GM18502 (cell line): ENCODE measurements around the gene KCNMB2.

Experiments used
- ATAC-seq: cut with Tn5 transposase; IDR thresholded peaks from one replicate; pipeline ENCODE4 v1.9.1; 2021; ENCODE audit warnings: mild to moderate bottlenecking; ENCODE audit not compliant: unreplicated experiment, poor library complexity

The KCNMB2 gene

GRCh38 chr3:178562947-178563232, 26.7 kb downstream of the KCNMB2 start:
- no peak for ATAC-seq

GRCh38 chr3:178567611-178568010, 31.4 kb downstream of the KCNMB2 start:
- ATAC-seq = no peak

DNA sequence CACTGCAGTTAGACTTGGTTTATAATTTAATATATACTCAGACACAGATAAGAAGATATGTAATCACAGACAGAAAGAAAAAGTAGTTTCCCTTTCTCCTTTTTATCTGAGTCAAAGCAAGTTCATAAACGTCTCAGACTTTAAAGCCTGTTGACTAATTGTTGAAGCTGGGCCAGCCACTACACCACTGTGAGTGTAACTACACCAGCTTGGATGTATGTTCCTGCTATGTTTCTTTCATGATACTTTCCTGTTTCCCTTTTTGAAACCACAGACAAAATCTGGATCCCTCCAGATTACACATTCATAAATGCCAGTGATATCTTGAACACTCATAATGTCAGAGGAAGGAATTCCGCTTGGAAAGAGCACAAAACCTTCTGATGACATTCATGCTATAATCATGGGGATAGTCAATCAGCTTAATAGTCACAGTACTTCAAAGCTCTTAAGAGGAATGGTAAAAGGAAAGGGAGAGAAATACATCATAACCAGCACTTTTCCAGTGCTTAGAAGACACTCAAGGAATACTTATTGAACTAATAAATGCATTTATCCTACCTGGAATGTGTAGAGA, 32.0 kb downstream of the KCNMB2 start:
- ATAC-seq = peak; percentile 46

DNA sequence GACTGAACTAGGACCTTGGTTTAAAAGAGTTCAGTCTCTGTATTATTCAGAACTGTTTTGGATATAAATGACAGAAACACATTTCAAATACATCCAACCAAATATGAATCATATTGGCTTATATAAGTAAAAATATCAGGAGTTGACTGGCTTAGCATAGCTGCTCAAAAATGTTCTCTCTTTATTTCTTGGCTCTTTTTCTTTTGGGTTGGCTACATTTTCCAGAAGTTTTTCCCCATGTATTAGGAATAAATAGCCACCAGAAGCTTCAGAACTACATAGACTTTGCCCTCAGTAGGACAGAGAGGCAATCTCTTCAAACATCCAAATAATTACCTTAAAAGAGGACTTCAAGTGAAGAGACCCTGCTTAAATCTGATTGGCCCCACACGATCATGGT, 32.7 kb downstream of the KCNMB2 start:
- no peak for ATAC-seq

DNA sequence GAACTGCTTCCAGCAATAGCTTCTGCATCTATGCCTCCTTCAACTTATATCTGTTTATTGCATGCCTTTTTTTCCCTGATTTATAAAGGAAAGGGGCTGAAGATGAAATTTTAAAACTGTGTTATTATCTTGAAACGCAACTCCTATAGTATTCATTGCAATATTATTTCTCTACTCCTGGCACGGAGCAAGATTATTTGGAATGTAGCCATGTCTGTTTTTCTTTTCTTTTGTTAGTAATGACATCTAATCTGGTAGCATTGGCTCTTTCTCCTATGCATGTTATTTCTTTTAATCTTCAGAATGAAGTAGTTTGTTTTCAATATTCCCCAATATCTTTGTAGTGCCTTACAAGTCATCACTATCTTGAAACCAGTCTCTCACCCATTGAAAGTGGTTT, 33.6 kb downstream of the KCNMB2 start:
- ATAC-seq = no peak

DNA sequence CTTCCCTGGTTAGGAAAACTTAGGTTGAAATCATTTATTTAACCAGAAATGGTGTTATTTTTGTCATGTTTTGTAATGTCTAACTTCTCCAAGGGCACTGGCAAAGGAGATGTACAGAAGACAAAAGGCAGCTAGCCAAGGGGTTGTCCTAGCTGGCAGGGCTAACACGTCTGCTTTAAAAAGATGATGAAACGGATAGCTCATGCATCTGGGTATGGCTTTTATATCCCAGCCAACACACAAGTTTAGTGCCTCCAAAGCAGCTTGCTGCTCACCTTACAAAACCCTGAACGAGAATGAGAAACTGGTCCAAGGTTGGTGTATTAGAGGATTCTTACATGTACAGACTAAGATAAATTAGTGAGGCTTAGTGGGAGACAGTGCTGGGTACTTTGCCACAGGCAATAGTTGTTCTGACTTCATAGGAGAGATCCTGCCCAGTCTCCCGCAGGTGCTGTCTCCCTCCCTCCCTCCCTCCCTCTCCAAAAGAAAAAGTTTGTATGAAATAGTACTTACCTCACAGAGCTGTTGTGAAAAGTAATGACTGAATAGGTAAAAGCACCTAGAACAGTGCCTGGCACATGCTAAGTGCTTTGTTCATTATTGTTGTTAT, 47.8 kb downstream of the KCNMB2 start:
- ATAC-seq = no peak

- no peak for ATAC-seq
Observed at GRCh38 chr3:178584722-178585380, 48.6 kb downstream of the KCNMB2 start.

GRCh38 chr3:178585454-178585853, 49.2 kb downstream of the KCNMB2 start:
- no peak for ATAC-seq

DNA sequence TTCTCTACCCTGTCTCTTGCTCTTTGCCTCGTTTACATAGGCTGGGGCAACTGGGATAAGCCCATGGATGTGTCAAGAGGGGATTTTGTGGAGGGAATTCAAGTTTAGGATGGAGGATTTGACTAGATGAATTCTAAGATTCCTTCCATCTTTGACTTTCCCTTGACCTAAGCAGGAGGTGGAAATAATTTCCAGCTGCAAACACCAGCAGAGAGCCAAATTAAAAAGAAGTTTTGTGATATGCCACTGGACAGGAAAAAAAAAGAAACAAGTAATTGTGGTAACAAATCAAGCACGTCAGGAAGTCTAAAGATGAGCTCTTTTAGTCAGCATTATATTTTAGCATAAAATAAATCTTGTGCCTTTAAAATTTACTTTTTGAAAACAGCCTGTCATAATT, 49.8 kb downstream of the KCNMB2 start:
- ATAC-seq = no peak

- ATAC-seq = no peak
Observed at GRCh38 chr3:178588628-178589027, 52.4 kb downstream of the KCNMB2 start.

DNA sequence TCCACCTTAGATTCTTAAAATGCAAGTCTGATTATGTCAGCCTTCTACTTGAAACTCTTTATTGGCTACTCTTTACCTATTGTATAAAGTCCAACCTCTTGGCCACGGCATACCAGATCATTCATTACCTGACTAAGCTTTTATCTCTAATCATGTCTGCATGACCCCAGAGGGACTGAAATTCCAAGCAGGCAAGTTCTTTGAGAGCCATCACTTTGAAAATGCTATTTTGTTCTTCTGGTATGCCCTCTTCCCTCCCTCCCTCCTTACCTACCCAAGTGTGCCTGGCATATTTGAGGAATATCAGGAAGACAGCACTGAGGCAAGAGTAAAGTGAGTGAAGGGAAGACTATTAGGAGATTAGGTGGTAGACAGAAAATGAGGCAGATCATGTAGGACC, 57.5 kb downstream of the KCNMB2 start:
- ATAC-seq = no peak

DNA sequence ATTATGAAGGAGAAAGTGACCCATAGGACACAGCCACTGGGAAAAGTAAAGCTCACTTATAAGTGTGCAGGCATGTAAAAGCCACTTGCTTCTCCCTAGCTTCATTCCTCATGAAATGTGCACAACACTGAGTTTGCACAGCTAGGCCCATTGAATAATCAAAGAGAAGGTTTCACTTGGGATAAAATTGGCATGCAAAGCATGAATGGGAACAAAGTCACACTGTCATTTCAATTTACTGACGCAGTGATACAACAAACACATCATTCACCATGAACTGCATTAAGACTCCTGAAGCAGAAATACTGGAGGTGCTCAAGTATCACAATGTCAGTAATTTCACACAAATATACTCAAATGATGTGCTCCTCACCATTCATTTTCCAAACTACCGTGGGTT, 61.1 kb downstream of the KCNMB2 start:
- no peak for ATAC-seq

DNA sequence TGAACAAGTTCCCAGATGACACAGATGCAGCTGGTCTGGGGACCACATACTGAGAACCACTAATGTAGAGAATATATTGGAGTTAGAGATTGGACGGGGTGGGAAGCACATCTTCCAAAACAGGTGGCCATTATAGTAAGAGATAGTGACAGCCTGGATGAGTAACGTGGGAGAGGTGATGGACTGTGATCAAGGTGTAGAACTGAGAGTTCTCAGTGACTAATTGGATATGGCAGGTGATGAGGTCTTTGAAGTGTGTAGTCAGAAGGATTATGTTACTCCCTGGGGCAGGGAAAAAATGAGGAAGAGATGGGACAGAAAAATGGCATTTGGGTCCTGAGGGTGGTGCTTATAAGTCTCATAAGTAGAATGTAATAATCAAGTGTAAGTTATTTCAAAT, 66.6 kb downstream of the KCNMB2 start:
- ATAC-seq = no peak

GRCh38 chr3:178603735-178604134, 67.5 kb downstream of the KCNMB2 start:
- ATAC-seq = peak; percentile 58

DNA sequence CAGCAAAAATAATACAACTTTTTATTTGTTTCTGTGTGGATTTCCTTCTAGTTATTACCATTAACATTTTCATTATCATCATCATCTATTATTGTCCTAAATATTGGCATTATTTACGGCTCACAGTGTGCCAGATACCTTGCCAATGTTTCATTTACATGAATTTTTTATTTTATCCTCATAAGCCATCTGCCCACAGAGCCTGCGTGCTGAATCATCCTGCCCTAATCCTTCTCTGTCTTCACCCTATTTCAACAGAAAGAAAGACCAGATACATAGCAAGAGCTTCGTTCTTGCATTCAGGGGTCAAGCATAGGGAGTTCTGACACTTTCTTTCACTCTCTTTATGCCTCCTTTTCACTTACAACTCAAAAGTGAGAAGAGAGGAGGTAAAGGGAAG, 82.0 kb downstream of the KCNMB2 start:
- no peak for ATAC-seq

- no peak for ATAC-seq
Observed at GRCh38 chr3:178618896-178619295, 82.7 kb downstream of the KCNMB2 start.

- ATAC-seq = no peak
Observed at GRCh38 chr3:178623666-178624255, 87.5 kb downstream of the KCNMB2 start.

- ATAC-seq = no peak
Observed at GRCh38 chr3:178624276-178624675, 88.0 kb downstream of the KCNMB2 start.

DNA sequence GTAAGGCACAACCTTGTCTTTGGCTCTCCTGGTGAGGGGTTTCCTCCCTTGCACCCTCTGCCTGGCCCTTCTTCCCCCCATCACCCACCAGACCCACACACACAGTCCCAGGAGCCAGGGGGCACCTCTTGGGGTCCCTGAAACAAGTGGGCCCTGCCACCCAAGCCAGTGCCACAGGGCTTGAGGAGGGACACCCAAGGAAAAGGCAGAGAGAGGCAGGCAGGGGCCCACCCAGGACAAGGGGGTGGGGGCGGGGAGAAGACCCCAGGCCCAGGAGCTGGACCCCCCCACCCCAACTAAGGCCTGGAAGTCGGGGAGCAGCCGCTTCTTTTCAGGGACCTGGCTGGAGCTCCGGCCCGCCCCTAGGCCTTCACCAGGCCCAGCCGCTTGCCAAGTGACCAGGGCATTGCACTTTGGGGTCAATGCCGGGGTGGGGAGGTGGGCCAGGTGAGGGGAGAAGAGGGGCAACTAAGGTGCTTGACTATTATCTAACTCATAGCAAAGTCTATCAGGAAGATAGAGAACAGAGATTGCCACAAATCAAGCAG, 88.9 kb downstream of the KCNMB2 start:
- no peak for ATAC-seq

- ATAC-seq = no peak
Observed at GRCh38 chr3:178628037-178628436, 91.8 kb downstream of the KCNMB2 start.

DNA sequence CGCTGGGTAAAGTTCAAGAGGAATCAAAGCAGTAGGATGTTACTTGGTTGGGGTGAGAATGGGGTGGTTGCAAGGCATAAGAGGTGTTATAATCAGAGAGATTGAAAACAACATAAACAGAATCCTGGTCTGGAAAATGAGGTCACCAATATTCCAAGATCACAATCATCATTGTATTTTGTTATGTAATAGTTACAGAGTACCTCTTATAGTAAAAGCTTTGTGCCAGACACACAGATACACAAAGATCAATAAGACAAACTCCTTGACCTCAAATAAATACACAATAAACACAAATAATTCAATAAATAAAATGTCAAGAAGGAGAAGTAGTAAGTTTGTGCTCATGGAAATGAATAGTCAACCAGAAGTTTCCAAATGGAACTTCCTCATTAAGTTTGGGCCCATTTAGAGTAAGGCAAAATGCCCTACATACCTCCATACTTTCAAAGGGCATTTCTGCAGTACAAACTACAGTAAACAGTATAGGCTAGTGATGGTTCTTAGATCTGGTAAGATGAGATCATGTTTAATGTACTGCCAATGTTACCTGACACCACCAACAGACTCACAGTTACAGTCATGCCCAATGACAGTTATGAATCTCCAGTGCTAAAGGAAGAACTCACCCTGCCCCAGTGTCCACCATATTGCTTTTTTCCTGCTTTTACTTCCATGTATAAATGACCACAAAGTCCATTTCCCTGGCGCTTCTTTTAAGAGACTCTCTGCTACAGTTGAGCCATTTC, 93.4 kb downstream of the KCNMB2 start:
- ATAC-seq = no peak
